GM18498 (cell line): Measurements from ENCODE around the gene ADARB2.

Source experiments
- ATAC-seq: cut with Tn5 transposase; IDR thresholded peaks from one replicate; pipeline ENCODE4 v1.9.1; 2021; ENCODE audit warnings: mild to moderate bottlenecking, moderate library complexity; ENCODE audit not compliant: unreplicated experiment

ADARB2 gene

DNA sequence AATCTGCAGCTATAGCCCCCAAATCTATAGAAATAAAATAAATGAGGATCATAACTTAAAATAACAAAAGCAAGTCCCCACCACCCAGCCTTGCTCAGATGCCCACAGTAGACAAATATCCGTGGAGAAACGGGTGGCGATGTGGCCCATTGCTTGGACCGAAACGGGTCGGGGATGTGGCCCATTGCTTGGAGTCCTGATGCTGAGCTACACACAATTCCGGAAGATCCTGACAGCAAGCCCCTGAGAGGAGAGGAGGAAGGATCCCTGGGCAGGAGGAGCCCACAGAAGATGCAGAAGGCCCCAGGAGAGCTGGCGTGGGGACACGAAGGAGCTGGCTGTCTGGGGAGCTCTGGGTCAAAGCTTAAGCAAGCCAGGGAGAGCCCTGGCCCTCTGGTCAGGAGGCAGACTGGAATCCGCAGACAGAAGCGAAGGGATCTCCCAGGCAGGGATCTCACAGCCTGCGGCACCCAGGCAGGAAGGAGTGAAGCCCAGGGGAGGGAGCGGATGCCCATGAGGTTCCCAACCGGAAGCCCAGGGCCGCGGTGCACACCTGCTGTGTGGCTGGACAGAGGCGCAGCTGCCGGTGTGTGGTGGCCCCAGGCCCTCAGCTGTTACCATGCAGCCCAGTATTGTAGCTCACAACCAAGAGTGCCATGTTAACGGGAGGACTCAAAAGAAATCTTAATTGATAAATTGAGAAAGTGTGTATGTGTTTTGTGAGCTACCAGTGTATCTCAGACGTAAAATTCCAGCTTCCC, 138.8 kb downstream of the ADARB2 start:
- no peak for ATAC-seq

DNA sequence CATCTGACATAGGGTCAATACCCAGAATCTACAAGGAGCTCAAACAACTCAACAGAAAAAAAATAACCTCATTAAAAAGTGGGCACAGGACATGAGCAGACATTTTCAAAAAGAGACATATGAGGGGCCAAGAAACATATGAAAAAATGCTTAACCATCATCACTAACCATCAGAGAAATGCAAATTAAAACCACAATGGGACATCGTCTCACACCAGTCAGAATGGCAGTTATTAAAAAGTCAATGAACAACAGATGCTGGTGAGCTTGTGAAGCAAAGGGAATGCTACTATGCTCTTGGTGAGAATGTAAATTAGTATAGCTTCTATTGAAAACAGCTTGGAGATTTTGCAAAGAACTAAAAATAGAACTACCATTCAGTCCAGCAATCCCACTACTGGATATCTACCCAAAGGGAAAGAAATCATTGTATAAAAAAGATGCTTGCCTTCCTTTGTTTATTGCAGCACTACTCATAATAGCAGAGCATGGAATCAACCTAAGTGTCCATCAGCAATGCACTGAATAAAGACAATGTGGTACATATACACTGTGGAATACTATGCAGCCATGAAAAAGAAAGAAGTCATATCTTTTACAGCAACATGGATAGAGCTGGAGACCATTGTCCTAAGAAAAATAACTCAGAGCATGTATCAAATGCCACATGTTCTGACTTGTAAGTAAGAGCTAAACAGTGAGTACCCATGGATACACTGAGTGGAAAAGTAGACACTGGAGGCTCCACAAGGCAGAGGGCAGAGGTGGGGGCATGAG, 139.8 kb downstream of the ADARB2 start:
- ATAC-seq: no peak

DNA sequence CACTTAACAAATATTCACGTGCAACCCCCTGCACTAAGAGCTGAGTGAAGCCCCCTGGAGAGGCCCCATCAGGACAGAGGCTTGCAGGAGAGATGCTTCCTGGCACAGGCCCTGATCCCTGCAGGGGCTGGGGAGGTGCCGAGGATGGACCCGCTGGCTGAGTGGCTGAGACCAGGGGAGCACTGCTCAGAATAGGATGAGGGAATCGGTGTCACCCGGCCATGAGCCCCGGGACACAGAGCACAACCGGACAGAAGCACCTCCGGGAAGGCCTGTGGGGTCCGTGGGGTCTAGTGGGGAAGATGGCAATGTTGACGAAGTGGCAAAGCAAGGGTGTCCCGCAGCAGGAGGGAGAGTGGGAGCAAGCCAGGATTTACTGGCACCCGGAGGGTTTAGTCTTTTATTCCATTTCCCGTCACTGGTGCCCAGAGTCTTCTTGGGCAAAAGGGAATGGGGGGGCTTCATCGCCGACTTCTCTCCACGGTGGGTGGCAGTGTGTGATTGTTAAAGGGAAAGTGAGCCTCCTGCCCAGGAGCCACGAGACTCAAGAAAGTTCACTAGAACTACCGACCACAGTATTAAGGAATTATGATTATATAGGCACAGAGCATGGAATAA, 140.7 kb downstream of the ADARB2 start:
- ATAC-seq: no peak

DNA sequence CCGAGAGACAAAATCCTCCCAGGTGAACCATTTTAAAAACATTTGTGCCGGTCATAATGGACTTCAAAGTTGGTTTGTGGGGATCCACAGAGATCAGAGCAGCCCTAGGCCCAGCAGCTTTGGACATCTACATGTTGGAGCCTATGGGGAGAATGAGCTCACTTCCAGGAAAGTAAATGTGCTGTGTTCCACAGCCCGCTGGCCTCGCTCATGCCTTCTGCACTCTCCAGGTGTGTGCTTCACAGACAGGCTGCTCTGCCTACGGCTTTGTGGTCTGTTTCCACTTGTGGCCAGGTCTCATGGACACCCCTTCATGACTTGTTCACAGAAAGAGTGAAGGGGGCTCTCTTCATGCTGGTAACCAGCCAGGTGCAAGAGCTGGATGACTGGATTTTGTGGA, 141.6 kb downstream of the ADARB2 start:
- no peak for ATAC-seq

DNA sequence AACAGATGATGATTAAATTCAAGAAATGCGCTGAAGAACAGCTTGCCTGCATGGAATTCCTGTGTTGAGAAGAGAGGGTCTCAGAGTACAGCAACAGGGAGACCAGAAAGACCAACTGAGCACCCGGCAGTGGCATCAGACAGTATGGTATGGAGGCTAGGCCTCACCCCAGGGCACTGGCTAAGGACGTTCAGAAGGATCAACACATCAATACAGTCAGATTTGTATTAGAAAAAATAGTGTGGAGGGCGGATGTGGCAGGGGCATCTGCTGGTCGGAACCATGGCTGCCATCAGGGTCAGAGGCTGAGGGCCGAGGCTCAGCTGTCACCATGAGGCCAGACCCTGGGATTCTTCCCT, 142.1 kb downstream of the ADARB2 start:
- ATAC-seq: no peak

DNA sequence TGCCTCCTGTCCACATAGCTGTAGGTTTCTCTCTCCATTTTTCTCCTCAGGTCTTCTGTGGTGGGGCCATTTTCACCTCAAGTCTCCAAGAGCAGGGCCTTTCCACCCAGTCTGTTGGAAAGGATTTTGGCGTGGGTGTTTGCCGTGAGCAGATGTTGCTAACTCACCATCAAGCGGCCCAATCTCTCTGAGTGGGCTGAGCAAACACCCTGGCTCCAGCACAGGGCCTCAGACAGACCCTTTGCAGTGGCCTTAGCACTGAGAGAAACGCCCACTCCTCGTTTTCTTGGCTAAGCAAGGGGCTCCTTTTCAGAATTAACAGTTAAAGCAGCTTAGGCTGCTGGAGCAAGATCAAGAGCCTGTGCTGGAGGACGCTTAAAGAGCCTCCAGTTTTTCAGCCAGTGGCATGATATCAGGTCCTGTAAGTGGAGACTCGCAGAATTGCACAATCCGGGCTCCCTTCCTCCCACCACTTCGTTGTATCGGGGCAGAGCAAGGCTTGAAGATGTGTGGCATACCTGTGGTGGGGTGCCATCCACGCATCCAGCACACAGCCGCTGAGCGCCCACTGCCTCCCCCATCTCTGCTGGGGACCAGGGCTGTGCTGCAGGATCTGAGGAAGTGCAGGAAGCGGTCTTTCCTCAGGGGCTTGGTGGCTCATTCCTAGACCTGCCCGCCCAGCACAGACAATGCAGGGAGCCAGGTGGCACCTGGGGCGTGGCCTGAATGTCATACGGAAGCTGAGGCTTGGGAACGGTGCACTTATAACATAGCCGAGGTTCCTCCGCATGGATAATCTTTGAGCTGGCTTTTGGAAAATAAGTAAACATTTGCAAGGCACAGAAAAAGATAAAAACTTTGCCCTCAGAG, 142.7 kb downstream of the ADARB2 start:
- ATAC-seq: no peak

DNA sequence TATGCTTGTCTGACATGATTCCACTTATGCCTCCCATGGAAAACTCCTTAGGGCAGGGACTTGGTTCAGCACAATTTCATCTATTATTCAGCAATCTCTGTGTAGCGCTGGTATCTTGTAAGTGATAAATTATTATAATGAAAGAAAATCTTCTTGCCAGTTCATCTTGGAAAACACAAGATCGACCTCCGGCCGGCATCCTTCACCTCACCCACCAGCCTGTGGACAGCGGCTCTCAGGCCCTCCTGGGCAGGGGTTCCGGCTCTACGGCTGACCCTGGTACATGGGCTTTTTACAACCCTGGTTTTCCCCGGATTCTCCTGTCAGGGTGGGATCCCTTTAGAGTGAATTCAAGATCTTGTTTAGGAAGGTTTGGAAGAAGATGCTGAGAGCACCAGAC, 145.6 kb downstream of the ADARB2 start:
- ATAC-seq: no peak

DNA sequence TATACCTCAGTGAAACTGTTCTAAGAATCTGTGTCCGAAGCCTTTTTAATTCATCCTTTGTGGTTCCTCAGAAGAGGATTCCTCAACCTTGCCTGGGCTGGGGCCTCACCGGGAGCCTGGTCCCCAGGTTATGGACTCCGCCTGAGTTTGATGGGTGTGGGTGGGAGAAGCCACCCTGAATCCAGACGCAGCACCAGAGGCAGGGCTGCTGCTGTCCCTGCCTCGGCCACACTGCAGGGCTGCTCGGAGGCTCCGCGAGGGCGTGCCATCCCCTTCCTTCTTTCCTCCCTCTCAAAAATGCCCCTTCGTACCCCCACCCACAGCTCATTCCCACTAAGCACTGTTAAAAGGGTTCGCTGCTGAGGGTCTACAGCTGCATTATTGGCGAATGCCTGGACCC, 146.3 kb downstream of the ADARB2 start:
- ATAC-seq: no peak

DNA sequence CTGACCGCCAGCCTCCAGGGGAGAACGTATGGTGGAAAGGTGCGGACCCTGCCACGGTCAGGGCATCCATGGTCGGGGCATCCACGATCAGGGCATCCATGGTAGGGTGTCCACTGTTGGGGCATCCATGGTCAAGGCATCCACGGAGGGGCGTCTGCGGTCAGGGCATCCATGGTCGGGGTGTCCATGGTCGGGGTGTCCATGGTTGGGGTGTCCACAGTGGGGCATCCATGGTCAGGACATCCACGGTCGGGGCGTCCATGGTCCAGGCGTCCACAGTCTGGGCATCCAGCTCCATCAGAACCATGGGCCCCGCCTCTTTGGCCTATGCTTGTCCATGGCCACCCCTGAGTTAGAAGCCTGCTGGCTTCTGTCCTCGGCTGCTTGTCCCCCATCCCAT, 148.1 kb downstream of the ADARB2 start:
- ATAC-seq: no peak

DNA sequence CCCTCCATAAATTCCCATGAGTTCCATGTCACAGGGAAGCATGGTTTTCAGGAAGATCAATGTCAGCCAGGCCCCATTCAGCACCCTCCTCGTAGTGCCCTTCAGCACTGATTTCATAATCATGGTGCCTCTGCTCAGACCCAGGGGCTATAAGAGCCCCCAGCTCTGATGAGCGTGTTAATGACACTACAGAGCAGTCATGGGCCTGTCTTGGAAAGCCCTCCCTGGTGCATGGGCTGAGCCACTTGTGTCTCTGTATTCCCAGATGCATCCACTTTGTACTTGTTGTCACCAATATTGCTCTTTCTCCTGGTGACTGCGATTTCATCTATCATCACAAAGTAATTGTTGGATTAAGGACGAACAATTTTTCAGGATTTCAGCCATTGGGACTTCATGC, 154.6 kb downstream of the ADARB2 start:
- ATAC-seq: no peak

DNA sequence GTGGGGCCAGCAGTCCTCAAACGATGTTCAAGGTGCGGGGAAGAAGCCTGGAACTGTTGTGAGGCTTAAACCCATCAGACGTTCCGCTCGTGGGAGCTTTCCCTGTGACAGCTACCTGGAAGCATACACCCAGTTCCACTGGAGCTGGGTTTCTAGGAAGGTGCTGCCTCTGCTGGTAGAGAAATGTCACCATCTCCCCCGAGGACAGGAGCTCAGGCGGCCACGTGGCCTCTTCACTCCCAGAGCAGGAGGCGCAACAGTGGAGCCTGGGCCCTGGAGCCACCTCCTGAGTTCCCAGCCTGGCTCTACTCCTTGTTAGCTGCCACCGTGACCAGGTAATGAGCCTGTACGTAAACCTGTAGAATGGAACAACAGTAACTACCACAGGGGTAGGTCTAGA, 156.1 kb downstream of the ADARB2 start:
- ATAC-seq: no peak

DNA sequence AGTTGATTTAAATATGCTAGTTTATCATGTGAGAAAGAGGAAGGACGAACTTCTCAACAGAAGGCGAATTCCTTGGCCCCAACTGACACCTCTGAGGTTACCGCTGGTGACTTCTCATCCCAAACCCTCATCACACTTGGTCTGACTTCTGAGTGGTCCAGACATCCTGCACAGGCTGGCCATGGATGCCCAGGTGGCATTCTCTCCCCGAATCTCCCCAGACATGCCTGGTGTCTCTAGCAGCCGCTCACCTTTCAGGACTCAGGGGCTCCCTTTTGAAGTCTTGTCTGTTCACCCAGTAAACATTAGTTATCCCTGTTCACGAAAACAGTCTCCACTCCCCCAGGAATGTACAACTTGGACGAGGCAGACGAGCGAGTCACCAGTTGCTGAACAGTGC, 157.7 kb downstream of the ADARB2 start:
- no peak for ATAC-seq

DNA sequence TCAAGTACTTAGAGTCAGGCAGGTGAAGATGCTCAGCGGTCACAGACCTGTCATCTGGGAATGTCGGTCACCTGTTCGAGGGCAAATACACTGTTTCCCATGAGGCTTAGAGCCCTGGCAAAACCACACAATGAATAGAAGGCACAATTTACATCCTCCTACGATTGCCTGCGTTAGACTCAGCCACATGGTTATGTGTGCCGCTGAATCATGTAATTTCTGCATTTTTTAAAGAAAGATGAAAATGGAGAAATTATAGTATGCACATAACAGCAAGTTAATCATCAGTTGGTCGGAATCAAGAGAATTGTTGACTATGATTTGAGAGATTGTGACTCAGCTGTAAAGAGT, 158.2 kb downstream of the ADARB2 start:
- ATAC-seq: no peak

DNA sequence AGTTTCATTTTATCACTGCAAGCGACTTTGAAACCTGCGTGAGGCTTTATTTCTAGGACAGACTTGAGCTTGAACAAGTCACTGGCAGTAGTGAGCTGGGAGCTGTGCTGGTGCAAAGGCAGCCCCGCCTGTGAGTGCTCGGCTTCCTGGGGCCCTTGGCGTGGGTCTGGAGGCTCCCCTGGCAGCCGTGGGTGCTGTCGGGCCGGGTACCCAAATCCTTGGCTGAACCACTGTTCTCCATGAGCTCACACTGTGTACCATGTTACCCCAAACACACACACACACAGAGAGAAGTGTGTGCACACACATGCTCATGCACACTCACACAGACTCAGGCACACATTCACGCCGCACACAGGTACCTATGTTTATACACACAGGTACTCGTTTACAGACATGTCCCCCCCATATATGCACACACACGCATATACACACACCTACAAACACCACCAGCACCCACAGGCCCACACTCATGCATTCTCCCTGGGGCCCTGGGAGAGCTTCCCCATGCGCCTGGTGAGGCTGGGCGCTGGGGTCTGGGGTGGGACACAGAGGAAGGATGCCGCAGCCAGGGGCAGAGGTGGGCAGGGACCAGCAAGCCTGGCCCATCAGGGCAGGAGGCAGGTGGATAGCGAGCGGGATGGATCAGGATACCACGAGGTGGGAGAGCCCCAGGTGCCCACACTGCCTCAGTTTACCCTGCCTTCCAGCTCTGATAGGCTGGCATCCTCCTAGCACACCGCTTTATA, 158.8 kb downstream of the ADARB2 start:
- ATAC-seq: no peak

DNA sequence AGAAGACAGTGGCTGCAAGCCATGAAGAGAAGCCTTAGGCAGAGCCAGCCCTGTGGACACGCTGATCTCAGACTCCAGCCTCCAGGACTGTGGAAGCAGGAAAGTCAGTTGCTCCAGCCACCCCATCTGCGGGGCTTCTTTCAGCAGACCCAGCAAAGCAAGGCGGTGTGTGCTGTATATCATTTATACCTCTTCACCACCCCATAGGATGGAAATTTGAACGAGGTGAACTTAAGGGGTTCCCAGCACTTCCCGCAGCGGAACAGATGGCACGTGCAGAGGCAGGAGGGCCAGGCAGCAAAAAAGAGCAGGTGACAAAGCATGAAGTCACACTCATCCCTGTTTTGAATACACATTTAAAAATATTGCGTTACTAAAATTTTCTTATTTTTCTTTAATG, 159.4 kb downstream of the ADARB2 start:
- ATAC-seq: no peak

DNA sequence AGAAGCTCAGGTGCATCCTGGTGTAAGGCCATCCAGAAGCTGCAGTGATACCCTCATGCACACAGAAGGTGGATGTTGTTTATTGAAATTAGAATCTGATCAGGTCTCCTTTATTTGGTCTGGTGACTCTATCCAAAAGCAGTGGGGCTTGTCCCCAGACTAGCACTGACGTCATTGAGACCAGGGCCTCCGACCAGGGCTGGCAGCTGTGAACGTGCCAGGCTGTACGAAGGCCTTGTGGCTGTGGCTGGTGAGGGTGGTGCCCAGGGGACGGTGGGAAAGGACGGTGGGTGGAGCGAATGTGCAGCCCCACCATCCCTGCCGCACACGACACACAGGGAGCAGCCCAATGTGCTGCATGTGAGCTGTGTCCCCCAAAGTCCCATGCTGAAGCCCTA, 160.0 kb downstream of the ADARB2 start:
- no peak for ATAC-seq

DNA sequence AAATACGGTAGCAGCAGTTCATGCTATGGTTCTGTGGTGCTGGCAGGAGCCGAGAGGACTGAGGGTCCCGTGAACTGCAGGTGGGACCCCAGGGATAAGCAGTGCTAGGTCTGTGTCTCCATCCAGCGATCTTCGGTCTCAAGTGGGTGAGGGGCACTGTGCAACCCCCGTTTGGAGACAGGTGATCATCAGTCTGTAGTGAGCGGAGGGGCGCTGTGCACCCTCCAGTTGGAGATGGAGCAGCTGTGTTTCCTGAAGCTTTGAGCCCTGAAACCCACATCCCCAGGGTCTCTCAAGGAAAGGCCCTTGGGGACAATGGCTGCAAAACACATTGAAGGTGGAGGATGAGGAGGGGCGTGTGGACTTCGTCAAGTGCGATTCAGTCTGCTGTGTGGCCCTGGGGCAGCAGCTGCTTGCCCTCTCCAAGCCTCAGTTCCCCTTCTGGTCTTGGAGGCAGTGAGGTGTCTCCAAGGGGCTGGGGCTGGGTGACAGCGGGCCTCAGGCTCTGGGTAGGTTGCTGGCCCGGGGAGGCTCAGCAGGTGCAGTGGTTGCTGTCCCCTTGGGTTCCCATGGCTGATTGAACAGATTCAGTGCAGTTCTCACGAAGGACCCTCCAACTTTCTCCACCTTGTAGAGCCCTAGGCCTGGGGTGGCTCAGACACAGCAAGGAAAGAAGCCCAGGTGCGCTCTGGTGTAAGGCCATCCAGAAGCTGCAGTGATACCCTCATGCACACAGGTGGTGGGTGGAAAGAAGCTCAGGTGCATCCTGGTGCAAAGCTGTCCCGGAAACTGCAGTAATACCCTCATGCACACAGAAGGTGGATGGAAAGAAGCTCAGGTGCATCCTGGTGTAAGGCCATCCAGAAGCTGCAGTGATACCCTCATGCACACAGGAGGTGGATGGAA, 160.6 kb downstream of the ADARB2 start:
- no peak for ATAC-seq

DNA sequence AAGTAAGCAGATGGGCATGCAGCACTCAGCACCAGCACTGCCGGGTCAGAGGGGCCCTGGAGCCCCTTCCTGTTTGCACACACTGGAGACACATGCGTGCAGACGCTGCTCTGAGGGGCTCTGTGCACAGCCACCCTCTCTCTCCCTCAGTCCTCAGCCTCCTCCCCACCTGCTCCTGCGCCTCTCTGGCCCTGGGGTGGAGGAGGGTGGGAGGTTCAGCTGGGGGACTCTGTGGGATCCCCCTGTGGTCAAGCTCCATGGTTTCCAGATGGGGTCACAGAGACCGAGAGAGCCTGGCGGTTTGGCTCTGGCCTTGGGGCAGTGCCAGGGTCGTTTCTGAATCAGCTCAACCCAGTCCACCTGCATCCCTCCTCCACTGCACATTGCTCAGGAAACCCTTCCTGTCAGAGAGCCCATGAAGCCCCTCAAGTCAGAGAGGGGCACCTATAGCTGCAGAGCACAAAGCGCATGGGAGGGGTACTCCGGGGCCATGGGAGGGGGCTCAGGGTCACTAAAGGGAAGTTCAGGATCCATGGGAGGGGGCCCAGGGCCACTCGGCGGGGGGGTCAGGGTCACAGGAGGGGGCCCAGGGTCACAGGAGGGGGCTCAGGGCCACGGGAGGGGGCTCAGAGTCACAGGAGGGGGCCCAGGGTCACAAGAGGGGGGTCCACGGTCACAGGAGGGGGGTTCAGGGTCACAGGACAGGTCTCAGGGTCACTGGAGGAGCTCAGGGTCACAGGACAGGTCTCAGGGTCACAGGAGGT, 161.7 kb downstream of the ADARB2 start:
- ATAC-seq: no peak

DNA sequence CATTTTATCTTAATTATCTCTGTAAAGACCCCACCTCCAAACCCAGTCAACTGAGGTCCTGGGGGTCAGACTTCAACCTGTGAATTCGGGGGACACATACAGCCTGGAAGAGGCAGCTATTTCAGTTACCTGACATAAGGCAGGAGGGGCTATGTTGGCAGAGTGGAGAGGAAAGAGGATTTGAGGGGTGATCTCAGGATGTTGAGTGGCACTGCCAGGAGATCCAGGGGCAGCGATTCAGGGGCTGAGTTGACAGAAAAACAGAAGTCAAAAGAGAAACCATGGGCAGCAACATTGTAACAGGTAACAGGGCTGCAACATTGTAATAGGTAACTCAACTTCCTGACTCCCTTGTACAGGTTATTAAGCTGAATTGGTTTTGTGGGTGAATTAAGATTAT, 162.6 kb downstream of the ADARB2 start:
- no peak for ATAC-seq
